PC-9 (cell line): ENCODE results near the gene LRMDA.

Experiments
- EZH2 ChIP-seq: fragments of 200-600 bp; sonication (generic); IDR thresholded peaks from 2 replicates; pipeline ENCODE4 v1.8.0; 2017; ENCODE audit warnings: antibody characterized with exemption, low read depth
- TF ChIP-seq, protein P1 (sequence below): fragments of 200-600 bp; sonication (generic); conservative IDR thresholded peaks from 2 replicates; pipeline ENCODE4 v1.6.1; 2017; ENCODE audit warnings: mixed run types, antibody characterized with exemption, mild to moderate bottlenecking, moderate library complexity

DNA sequence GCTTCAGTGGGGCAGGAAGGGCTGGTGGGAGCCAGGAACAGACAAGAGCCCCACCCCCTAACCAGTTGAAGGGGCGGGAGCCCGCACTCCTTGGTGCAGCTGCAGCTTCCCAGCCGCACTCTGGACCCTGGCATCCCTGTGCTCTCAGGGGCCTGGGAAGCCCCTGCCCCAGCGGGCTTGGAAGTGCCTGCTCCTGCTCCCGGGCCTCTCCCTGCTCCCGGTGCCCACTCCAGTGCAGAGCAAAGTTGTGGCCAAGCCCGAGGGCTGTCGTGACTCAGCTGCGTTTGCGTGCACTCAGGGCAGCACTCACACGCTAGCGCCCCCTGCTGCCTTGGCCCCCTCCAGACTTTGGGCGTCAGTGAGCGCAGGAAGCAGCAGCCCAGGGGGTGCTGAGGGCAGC lies 883.8 kb downstream of the LRMDA start:
- TF ChIP-seq, protein P1, sequence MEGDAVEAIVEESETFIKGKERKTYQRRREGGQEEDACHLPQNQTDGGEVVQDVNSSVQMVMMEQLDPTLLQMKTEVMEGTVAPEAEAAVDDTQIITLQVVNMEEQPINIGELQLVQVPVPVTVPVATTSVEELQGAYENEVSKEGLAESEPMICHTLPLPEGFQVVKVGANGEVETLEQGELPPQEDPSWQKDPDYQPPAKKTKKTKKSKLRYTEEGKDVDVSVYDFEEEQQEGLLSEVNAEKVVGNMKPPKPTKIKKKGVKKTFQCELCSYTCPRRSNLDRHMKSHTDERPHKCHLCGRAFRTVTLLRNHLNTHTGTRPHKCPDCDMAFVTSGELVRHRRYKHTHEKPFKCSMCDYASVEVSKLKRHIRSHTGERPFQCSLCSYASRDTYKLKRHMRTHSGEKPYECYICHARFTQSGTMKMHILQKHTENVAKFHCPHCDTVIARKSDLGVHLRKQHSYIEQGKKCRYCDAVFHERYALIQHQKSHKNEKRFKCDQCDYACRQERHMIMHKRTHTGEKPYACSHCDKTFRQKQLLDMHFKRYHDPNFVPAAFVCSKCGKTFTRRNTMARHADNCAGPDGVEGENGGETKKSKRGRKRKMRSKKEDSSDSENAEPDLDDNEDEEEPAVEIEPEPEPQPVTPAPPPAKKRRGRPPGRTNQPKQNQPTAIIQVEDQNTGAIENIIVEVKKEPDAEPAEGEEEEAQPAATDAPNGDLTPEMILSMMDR = no peak
- TF ChIP-seq EZH2 = no peak
